ENCODE results near the gene TCEA2.
"Not testable (repeated sequence)": the region's sequence is repeated elsewhere in the genome, so short reads cannot be mapped to it uniquely, and the experiment has no call there.

Gene TCEA2

GRCh38 chr20:64111841-64112641 lies 49.0 kb downstream of the TCEA2 start:
- DNase-seq = peak; percentile 17

GRCh38 chr20:64112691-64113443 lies 49.9 kb downstream of the TCEA2 start:
- peak; percentile 21 for DNase-seq

GRCh38 chr20:64113444-64113775 lies 50.4 kb downstream of the TCEA2 start:
- DNase-seq = no peak

- peak; percentile 9 for DNase-seq
These were observed 50.9 kb downstream of the TCEA2 start for GRCh38 chr20:64113796-64114355.

- peak; percentile 6 for DNase-seq
These were observed 51.5 kb downstream of the TCEA2 start for GRCh38 chr20:64114356-64114971.

- peak; percentile 12 for DNase-seq
These were observed 52.3 kb downstream of the TCEA2 start for GRCh38 chr20:64115171-64115911.

GRCh38 chr20:64116016-64116415 lies 53.0 kb downstream of the TCEA2 start:
- DNase-seq = peak; percentile 18

GRCh38 chr20:64116541-64117431 lies 53.8 kb downstream of the TCEA2 start:
- DNase-seq = peak; percentile 10

- not testable (repeated sequence) for DNase-seq
These were observed 54.4 kb downstream of the TCEA2 start for GRCh38 chr20:64117432-64117777.

- no peak for DNase-seq
These were observed 56.3 kb downstream of the TCEA2 start for GRCh38 chr20:64119301-64119680.

- DNase-seq = no peak
These were observed 56.8 kb downstream of the TCEA2 start for GRCh38 chr20:64119681-64120341.

GRCh38 chr20:64121586-64121985 lies 58.6 kb downstream of the TCEA2 start:
- DNase-seq = peak; percentile 5

All from right hindlimb (tissue), 1 donor.